Naive B cell (primary cell): ENCODE measurements around the gene HOXB7. TPM values are rescaled to one million over a fixed set of nuclear protein-coding genes. Genes with fewer than 3 reads are reported as not detected.

ENCODE experiments used
- ATAC-seq, 2 donors: fragments of 150-1000 bp; cut with Tn5 transposase; 2 replicates each; pipeline ENCODE4 v1.10.0; 2021; ENCODE audit warnings: low read depth in 2 of 2, mild to moderate bottlenecking in 2 of 2, moderate library complexity in 2 of 2
- DNase-seq: peaks from one replicate; pipeline ENCODE4 v3.0.0; 2022
- H3K27ac Mint-ChIP-seq, 6 donors: one replicate each; pipeline ENCODE4 v1.8.0; 2020 to 2022; ENCODE audit warnings: mild to moderate bottlenecking in 6 of 6, mixed read lengths in 6 of 6, moderate library complexity in 5 of 6, inconsistent platforms in 2 of 6
- H3K27me3 Mint-ChIP-seq, 3 donors: one replicate each; pipeline ENCODE4 v1.8.0; 2021 to 2022; ENCODE audit warnings: mixed read lengths in 3 of 3, mild to moderate bottlenecking in 1 of 3
- H3K36me3 Mint-ChIP-seq, 2 donors: one replicate each; pipeline ENCODE4 v1.8.0; 2020 to 2022; ENCODE audit warnings: mixed read lengths in 2 of 2, inconsistent platforms in 1 of 2, mild to moderate bottlenecking in 1 of 2
- H3K4me1 Mint-ChIP-seq, 3 donors: one replicate each; pipeline ENCODE4 v1.8.0; 2020 to 2022; ENCODE audit warnings: mixed read lengths in 3 of 3, inconsistent platforms in 1 of 3, mild to moderate bottlenecking in 1 of 3, moderate library complexity in 1 of 3
- H3K4me3 Mint-ChIP-seq, 8 donors: one replicate each; pipeline ENCODE4 v1.8.0; 2020 to 2022; ENCODE audit warnings: mild to moderate bottlenecking in 8 of 8, mixed read lengths in 8 of 8, moderate library complexity in 8 of 8, inconsistent platforms in 2 of 8
- H3K9me3 Mint-ChIP-seq, 7 donors: one replicate each; pipeline ENCODE4 v1.8.0; 2020 to 2022; ENCODE audit warnings: mixed read lengths in 7 of 7, mild to moderate bottlenecking in 5 of 7, inconsistent platforms in 2 of 7, moderate library complexity in 1 of 7
- polyA plus RNA-seq, 6 donors: library from polyadenylated mRNA; unstranded; fragments of 300-500 nt; fragmentation: Illumina TruSeq; gene quantifications; one replicate each; pipeline ENCODE4 v1.2.3, GENCODE V29; 2021; ENCODE audit warnings: low read depth in 6 of 6

HOXB7 gene
- polyA plus RNA-seq, 6 donors from 2014 or later: 0.24 to 0.58 TPM; not detected in 4

- peaks cover 80 to 97% (median 90%) of the 10 kb centered on the region in 3 donors for H3K27me3 Mint-ChIP-seq
- peaks cover 0 to 8% of the 10 kb centered on the region in 2 donors for H3K36me3 Mint-ChIP-seq
- peaks cover 21 to 28% (median 28%) of the 10 kb centered on the region in 3 donors for H3K4me1 Mint-ChIP-seq
- H3K4me3 Mint-ChIP-seq: peak overlapping the region in 5 of 8 donors; percentile 4 to 81 (median 68)
- ATAC-seq: no peak
- DNase-seq: no peak
- peak overlapping the region in 2 of 6 donors; percentile 21 to 42 for H3K27ac Mint-ChIP-seq
- H3K9me3 Mint-ChIP-seq: peaks cover 0 to 2% (median 0%) of the 10 kb centered on the region in 7 donors
Measured at GRCh38 chr17:48642059-48642842, 31.4 kb upstream of the HOXB7 start.

- peaks cover 82 to 97% (median 90%) of the 10 kb centered on the region in 3 donors for H3K27me3 Mint-ChIP-seq
- peaks cover 0 to 2% (median 0%) of the 10 kb centered on the region in 7 donors for H3K9me3 Mint-ChIP-seq
- H3K36me3 Mint-ChIP-seq: peaks cover 0 to 8% of the 10 kb centered on the region in 2 donors
- peaks cover 18 to 31% (median 28%) of the 10 kb centered on the region in 3 donors for H3K4me1 Mint-ChIP-seq
- H3K27ac Mint-ChIP-seq: peak overlapping the region in 3 of 6 donors; percentile 77 to 95 (median 86)
- peak overlapping the region in 7 of 8 donors; percentile 35 to 81 (median 67) for H3K4me3 Mint-ChIP-seq
- peak; percentile 18 to 50 for ATAC-seq
- no peak for DNase-seq
Measured at GRCh38 chr17:48641541-48642058, 30.8 kb upstream of the HOXB7 start.

GRCh38 chr17:48640858-48641180 lies 30.0 kb upstream of the HOXB7 start:
- H3K27me3 Mint-ChIP-seq: peaks cover 88 to 97% (median 88%) of the 10 kb centered on the region in 3 donors
- H3K9me3 Mint-ChIP-seq: peaks cover 0 to 2% (median 0%) of the 10 kb centered on the region in 7 donors
- no peak for DNase-seq
- H3K4me1 Mint-ChIP-seq: peaks cover 14 to 36% (median 23%) of the 10 kb centered on the region in 3 donors
- no peak overlapping the region for H3K4me3 Mint-ChIP-seq
- no peak overlapping the region for H3K27ac Mint-ChIP-seq
- no peak for ATAC-seq
- H3K36me3 Mint-ChIP-seq: peaks cover 0 to 8% of the 10 kb centered on the region in 2 donors

GRCh38 chr17:48639982-48640857 lies 29.4 kb upstream of the HOXB7 start:
- Mint-ChIP-seq H3K27ac (no peak overlapping the region), H3K4me3 (no peak overlapping the region), H3K9me3 (peaks cover 0 to 2% (median 0%) of the 10 kb centered on the region in 7 donors), H3K4me1 (peaks cover 12 to 34% (median 20%) of the 10 kb centered on the region in 3 donors), H3K27me3 (peaks cover 88 to 97% (median 88%) of the 10 kb centered on the region in 3 donors), H3K36me3 (peaks cover 0 to 8% of the 10 kb centered on the region in 2 donors)
- no peak for ATAC-seq
- DNase-seq: no peak

- H3K9me3 Mint-ChIP-seq: peaks cover 0 to 2% (median 0%) of the 10 kb centered on the region in 7 donors
- peaks cover 86 to 97% (median 88%) of the 10 kb centered on the region in 3 donors for H3K27me3 Mint-ChIP-seq
- H3K36me3 Mint-ChIP-seq: peaks cover 0 to 8% of the 10 kb centered on the region in 2 donors
- no peak overlapping the region for H3K4me3 Mint-ChIP-seq
- no peak overlapping the region for H3K27ac Mint-ChIP-seq
- ATAC-seq (no peak), DNase-seq (no peak)
- peaks cover 12 to 44% (median 26%) of the 10 kb centered on the region in 3 donors for H3K4me1 Mint-ChIP-seq
Measured at GRCh38 chr17:48639136-48639535, 28.3 kb upstream of the HOXB7 start.

- Mint-ChIP-seq H3K4me3 (peak overlapping the region in 2 of 8 donors; percentile 21 to 29), H3K27ac (no peak overlapping the region), H3K36me3 (peaks cover 0 to 12% of the 10 kb centered on the region in 2 donors), H3K4me1 (peaks cover 12 to 46% (median 27%) of the 10 kb centered on the region in 3 donors), H3K9me3 (peaks cover 0 to 5% (median 0%) of the 10 kb centered on the region in 7 donors), H3K27me3 (peaks cover 79 to 98% (median 81%) of the 10 kb centered on the region in 3 donors)
- no peak for ATAC-seq
- DNase-seq: no peak
Measured at GRCh38 chr17:48637323-48638260, 26.8 kb upstream of the HOXB7 start.

- H3K27me3 Mint-ChIP-seq: peaks cover 80 to 98% (median 81%) of the 10 kb centered on the region in 3 donors
- H3K9me3 Mint-ChIP-seq: peaks cover 0 to 3% (median 0%) of the 10 kb centered on the region in 7 donors
- H3K36me3 Mint-ChIP-seq: peaks cover 0 to 11% of the 10 kb centered on the region in 2 donors
- ATAC-seq: peak; percentile 47 to 56
- peaks cover 6 to 37% (median 21%) of the 10 kb centered on the region in 3 donors for H3K4me1 Mint-ChIP-seq
- peak overlapping the region in 2 of 6 donors; percentile 5 to 15 for H3K27ac Mint-ChIP-seq
- peak overlapping the region in 2 of 8 donors; percentile 13 to 56 for H3K4me3 Mint-ChIP-seq
- no peak for DNase-seq
Measured at GRCh38 chr17:48636177-48637018, 25.6 kb upstream of the HOXB7 start.

- peaks cover 4 to 33% (median 18%) of the 10 kb centered on the region in 3 donors for H3K4me1 Mint-ChIP-seq
- peak overlapping the region in 1 of 6 donors; percentile 56 for H3K27ac Mint-ChIP-seq
- peaks cover 83 to 99% (median 86%) of the 10 kb centered on the region in 3 donors for H3K27me3 Mint-ChIP-seq
- H3K36me3 Mint-ChIP-seq: peaks cover 0 to 8% of the 10 kb centered on the region in 2 donors
- H3K4me3 Mint-ChIP-seq: peak overlapping the region in 7 of 8 donors; percentile 4 to 47 (median 35)
- ATAC-seq (no peak), DNase-seq (no peak)
- H3K9me3 Mint-ChIP-seq: peaks cover 0 to 3% (median 0%) of the 10 kb centered on the region in 7 donors
Measured at GRCh38 chr17:48634493-48635208, 23.8 kb upstream of the HOXB7 start.

GRCh38 chr17:48633266-48633677 lies 22.5 kb upstream of the HOXB7 start:
- no peak overlapping the region for H3K27ac Mint-ChIP-seq
- H3K36me3 Mint-ChIP-seq: peaks cover 0 to 8% of the 10 kb centered on the region in 2 donors
- peak overlapping the region in 2 of 8 donors; percentile 24 to 28 for H3K4me3 Mint-ChIP-seq
- peaks cover 86 to 100% (median 91%) of the 10 kb centered on the region in 3 donors for H3K27me3 Mint-ChIP-seq
- peaks cover 0 to 3% (median 0%) of the 10 kb centered on the region in 7 donors for H3K9me3 Mint-ChIP-seq
- DNase-seq: no peak
- no peak for ATAC-seq
- H3K4me1 Mint-ChIP-seq: peaks cover 4 to 33% (median 18%) of the 10 kb centered on the region in 3 donors

- Mint-ChIP-seq H3K4me1 (peaks cover 4 to 33% (median 18%) of the 10 kb centered on the region in 3 donors), H3K4me3 (peak overlapping the region in 5 of 8 donors; percentile 5 to 30 (median 23)), H3K36me3 (peaks cover 0 to 8% of the 10 kb centered on the region in 2 donors), H3K27ac (peak overlapping the region in 2 of 6 donors; percentile 10 to 81), H3K27me3 (peaks cover 85 to 100% (median 91%) of the 10 kb centered on the region in 3 donors), H3K9me3 (peaks cover 0 to 3% (median 0%) of the 10 kb centered on the region in 7 donors)
- ATAC-seq (no peak), DNase-seq (no peak)
Measured at GRCh38 chr17:48632579-48633265, 21.9 kb upstream of the HOXB7 start.
